HG02678 (cell line): ENCODE measurements around the gene PLEKHF1.

Experiments
- ATAC-seq: cut with Tn5 transposase; IDR thresholded peaks from one replicate; pipeline ENCODE4 v1.9.1; 2021; ENCODE audit warnings: mild to moderate bottlenecking, moderate library complexity; ENCODE audit not compliant: unreplicated experiment

PLEKHF1 gene

DNA sequence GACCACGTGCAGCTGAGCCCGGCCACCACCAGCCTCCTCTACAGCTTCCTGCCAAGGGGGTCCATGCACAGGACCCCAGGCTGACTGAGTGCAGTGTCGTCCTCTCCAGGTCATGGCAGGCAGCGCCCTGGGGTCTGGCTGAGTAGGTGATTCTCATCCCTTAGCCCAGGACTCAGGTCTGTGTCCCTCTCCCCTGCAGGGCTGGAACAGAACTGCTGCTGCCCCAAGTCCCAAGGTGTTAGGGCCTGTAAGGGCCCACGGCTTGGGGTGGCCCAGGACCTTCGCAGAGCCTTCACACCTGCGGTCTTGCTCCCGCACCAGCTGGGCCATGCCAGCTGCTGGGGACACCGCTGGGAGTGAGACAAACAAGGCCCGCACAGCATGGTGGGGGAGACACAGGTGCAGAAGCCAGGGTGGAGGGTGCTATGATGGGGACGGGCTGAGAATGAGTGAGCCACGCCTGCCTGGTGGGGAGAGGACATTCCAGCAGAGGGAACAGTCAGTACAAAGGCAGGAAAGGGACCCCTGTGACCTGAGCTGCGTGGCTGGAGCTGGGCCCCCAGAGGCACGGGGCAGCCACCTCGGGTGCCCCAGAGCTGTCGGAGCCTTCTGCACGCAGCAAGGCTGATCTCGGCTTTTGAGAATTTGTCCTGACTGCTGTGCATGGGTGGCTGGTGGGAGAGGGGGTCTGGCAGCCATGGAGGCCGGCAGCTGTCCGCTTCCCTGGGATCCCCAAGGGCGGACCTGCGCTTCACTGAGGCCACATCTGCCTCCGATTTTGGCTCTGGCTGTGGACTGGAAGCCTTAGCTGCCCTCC is 11.9 kb downstream of the PLEKHF1 start:
- ATAC-seq = no peak

DNA sequence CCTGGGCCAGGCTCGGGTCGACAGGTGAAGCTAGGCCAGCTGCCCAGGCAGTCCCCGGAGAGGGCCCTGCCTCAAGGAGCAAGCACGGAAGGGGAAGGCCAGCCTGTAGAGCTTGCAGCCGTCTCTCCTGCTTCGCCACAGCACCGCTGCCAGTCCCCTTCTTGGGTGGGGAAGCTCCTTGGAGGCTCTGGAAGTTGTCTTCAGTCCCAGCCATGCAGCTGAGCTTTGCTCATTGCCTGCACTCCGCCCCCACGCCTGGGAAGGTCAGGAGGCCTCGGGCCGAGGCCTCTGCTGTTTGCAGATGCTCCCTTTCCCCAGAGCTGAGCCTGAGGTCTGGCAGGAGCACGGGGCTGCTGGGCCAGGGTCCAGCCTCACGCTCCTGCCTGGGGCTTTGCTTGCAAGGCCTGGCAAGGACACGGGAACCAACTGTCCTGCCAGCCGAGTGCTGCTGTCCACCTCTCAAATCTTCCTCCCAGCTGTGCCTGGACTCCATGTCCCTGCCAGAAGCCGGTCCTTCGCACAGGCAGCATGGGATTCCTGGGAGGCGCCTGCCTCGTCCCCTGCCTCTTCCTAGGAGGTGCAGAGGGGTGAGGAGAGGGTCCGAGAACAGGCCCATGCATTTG is 13.3 kb downstream of the PLEKHF1 start:
- ATAC-seq = no peak

DNA sequence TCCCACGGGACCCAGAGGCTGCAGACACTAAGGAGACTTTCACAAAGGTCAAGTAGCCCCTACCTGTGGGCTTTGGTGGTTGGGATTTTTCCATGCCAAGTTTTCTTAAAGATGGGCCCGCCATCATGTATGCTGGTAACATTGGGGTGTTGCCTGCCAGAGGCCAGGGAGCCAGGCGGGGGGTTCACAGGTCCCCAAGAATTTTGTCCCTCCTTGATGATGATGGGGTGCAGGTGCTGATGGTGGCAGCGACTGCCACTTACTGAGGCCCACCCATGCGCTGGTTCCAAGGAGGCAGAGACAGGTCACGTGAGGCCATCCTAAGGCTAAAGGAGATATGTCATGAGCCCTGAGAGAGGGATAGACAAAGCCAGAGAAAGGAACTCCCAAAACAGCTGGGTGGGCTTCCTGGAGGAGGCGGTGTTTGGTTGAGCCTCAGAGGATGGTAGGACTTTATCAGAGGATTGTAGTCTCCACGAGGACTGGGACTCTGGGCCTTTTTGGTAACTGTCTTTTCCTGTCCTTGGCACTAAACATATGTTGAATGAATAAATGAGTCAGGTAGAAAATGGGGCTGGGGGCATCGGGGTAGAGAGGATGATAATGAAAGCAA is 14.4 kb downstream of the PLEKHF1 start:
- no peak for ATAC-seq

DNA sequence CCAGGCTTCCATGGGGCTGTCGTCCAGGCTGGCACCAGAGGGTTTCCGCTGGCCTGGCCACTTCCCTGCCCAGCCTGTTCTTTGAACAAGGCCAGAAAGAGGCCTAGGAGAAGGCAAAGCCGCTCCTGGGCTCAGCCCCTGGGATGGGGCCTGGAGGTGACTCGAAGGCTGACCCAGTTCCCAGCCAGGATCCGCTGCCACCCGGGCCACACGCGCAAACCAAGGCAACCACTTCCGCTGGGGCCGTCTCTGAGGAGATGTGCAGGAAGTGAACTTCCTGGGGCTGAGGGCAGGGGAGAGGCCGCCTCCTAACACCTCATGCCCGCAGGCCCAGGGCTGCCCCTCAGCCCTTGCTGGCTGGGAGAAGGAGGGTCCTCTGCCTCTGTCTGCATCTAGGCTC is 15.2 kb downstream of the PLEKHF1 start:
- peak; percentile 80 for ATAC-seq

DNA sequence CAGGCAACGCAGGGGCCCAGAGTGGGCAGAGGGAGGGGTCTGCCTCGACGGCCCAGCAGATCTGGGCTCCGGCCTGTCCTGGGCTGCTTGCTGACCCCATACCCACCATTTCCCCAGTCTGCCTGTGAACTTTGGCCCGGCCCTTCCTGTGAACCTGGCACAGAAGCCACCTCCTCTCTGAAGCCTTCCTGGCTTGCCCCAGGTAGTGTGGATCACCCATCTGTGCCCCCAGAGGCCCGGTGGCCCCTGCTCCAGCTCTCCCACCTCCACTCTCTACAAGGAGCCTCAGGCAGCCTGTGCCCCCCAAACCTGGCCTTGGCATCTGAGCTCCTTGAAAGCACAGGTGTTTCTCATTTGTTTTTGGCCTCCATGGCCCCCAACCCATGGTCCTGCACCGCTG is 15.7 kb downstream of the PLEKHF1 start:
- ATAC-seq = no peak

DNA sequence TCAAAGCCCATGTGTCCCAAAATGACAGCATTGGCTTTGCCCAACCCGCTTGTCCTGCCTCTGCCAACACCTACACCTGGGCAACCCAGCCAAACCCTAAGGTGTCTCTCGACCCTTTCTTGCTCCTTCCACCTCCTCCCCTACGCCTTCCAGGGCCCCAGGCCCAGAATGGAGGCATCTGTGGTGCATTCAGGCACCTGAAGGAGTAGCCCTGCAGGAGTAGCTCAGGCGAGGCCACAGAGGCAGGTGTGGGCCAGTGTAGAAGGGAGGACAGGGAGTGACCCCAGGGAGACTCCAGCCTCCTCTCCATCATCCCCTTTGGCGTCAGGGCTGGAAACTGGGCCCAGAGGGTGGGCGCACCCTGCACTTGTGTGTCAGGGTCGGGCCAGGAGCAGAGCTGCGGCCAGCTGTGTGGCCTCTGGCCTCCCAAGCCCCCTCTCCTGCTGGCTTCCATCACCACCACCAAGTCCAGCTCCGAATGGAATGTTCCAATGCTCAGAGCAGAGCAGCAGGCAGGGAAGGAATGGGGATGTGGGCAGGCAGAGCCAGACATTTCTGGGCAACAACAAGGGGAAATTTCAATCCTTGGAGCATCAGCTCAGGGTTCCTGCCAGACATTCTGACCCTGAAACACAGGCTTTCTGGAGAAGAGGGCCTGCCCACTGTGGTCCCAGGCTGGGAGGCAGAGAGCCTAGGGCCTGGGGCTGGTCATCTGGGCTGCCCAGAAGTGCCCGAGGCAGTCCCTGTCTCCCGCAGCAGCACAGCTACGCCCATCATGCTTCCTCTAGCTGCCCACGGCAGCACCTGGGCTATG is 16.4 kb downstream of the PLEKHF1 start:
- no peak for ATAC-seq

DNA sequence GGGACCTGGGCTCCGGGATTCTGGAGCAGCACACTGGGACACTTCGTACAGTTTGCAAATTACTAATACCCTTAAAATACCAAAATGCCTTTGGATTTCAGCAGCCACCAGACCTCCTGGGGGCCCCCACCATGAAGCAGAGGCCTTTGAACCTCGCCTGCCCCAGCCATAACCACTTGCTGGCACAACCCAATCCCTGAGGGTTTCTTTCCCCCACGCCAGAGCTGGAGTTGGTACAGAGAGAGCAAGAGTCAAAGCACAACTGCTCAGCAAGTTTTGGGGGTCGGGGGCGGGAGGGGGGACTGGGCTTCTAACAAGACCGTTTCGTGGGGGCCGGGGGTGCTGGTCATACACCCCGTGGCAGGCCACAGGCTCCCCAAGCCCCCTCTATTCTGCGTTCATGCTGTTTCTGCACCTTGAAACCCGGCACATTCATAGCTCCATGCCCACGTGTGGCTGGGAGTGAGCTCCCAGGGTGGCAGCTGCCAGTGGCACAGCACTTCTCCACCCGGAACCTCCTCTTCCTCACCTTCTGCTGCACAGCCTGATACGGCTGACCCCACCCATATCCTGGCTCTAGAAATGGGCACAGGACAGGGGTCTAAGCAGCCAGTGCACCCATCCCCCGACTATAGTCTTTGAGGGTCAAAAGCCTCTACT is 17.1 kb downstream of the PLEKHF1 start:
- ATAC-seq = no peak

DNA sequence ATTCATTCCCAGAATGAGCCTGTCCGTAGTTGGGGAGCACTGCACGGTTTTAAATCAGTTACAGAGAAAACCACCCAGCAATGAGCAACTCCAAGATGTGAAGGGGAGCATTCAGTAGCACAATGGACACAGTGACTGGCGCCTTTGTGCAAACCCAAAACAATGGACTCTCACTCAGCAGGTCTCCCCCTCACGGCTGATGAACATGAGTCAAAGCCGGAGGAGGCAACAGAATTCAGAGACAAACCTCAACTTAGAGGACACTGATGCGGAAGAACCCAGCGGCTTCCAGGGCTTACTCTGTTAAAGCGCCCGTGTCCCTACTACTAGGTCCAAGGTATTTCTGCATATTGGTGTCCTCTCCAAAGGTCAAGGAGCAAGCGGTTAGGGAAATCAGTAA is 17.7 kb downstream of the PLEKHF1 start:
- ATAC-seq = no peak

DNA sequence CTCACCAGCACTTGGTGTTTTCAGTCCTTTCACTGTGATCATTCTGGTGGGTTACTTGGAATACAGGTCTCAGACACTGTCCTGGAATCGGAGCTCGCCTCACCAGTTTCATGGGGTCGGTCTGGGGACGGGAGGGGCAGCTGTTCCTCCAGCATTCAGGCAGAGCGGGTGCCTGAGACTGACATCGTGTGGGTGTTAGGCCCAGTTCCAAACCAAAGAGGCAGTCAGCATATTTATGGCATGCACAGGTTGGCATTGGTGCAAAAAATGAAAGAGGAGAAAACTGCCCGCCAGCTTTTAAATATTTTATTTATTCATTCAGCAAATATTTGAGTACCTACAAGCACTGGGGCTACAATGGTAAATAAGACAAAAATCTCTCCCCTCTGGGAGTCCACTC is 20.1 kb downstream of the PLEKHF1 start:
- ATAC-seq = no peak

DNA sequence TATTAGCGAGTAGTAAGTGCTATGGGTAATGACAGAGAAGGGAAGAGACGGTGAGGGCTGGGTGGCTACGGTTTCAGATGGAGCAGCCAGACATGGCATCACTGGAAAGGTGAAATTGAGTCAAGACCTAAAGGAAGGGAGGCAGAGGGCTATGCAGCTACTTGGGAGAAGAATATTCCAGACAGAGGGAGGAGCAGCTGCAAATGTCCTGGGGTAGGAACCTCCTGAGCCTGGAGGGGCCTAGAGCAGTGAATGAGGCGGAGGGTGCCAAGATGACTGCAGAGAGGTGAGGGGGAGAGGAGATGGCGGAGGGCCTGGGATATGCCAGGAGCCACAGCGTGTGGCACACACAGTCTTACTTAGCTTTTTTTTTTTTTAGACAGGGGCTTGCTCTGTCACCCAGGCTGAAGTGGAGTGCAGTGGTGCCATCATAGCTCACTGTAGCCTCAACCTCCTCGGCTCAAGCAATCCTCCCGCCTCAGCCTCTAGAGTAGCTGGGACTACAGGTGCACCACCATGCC is 21.1 kb downstream of the PLEKHF1 start:
- no peak for ATAC-seq

DNA sequence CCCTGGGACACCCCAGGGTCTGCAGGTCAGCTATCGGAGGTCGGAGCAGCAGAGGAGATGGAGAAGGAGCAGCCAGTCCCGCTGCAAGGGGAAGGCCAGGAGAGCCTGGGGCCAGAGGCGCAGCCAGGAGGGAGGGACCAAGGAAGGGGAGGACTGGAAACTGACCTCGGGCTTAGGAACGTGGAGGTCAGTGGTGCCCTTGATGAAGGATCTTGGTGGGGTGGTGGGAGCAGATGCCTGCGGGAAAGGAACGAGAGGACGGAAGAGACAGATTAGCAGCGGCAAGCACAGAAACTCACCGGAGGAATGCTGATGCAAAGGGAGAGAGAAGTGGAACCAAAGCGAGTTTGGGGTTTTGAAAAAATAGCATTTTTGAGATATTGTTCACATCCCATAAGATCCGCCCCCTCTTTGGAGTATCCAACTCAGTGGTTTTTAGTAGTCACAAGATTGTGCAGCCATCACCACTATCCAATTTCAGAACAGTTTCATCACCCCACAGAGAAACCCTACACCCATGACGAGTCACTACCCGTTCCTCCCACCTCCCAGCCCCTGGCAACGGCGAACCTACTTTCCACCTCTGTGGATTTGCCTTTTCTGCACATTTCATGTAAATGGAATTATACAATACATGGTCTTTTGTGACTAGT is 22.1 kb downstream of the PLEKHF1 start:
- no peak for ATAC-seq

DNA sequence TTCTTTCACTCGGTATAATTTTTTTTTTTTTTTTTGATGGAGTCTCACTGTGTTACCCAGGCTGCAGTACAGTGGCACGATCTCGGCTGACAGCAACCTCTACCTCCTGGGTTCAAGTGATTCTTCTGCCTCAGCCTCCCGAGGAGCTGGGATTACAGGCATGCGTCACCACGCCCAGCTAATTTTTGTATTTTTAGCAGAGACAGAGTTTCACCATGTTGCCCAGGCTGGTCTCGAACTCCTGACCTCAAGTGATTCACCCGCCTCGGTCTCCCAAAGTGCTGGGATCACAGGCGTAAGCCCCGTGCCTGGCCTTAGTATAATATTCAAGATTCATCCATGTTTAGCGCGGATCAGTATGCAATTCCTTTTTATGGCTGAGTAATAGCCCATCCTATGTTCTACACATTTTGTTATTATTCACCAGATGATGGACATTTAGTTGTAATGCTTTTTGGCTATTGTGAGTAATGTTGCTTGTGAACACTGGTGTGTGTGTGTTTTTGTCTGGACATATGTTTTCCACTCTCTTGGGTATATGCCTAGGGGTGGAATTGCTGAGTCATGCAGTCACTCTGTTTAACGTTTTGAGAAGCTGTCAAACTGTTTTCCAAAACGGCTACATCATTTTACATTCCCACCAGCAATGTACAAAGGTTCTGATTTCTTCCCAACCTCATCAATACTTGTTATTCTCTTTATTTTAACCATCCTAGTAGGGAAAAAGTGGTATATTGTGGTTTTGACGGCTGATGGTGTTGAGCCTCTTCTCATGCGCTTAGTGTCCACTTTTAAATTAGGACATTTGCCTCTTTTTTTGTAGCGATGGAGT is 22.9 kb downstream of the PLEKHF1 start:
- ATAC-seq = no peak

DNA sequence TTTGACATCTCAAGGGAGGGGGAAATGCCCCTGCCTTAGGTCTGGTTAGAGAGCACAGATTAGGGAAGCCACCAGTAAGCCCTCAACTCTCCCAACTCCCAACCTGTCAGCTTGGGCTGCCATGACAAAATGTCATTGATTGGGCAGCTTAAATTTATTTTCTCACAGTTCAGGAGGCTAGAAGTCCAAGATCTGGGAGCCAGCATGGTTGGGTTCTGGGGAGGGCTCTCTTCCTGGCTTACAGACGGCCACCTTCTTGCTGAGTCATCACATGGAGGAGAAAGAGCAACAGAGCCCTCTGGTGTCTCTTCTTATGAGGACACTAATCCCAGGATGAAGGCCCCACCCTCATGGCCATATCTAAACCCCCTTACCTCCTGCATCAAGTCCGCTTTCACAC is 25.6 kb downstream of the PLEKHF1 start:
- no peak for ATAC-seq

DNA sequence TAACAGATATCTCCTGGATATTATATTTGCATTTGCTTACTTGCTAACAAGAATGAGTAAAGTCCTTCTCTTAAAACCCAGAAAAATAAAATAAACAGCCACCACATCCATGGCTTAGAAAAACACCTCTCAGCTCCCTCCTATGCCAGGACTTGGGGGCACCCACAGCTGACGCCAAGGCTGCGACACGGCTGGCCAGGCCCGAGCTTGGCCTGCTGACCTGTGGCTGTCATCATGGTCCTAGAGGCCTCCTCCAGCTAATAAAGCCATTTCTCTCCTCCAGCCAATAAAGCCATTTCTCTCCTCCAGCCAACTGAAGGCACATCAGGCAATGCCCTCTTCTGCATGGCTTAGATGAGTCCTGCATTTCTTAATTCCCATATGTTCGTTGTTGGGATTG is 28.9 kb downstream of the PLEKHF1 start:
- ATAC-seq = no peak

DNA sequence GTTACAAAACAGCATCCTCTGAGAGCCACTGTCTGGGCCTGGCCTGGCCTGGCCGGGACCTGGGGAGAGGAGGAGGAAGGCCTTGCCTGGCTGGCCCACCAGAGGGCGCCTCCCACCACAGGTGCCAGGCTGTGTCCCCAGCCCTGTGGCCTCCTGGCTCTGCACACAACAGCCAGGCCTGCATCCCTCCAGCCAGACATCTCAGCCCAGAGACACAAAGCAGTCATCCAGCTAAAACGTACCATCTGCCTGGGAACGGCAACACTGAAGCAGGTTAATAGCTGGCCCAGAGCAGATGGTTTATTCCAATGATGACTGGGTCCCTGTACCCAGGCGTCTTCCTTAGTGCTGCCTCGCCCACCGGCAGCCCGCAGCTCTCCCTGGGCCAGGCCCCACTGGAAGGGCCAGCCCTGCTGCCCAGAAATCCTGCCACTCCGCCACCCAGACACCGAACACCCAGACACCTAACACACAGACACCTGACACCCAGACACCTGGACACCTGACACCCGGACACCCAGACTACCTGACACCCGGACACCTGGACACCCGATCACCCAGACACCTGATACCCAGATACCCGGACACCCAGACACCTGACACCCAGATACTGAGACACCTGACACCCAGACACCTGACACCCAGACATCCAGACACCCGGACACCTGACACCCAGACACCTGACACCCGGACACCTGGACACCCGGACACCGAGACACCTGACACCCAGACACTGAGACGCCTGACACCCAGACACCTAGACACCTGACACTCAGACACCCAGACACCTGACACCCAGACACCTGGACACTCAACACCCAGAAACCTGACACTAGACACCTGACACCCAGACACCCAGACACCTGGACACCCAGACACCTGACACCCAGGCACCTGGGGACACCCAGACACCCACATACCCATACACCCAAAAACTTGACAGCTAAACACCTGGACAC is 29.7 kb downstream of the PLEKHF1 start:
- peak; percentile 94 for ATAC-seq

DNA sequence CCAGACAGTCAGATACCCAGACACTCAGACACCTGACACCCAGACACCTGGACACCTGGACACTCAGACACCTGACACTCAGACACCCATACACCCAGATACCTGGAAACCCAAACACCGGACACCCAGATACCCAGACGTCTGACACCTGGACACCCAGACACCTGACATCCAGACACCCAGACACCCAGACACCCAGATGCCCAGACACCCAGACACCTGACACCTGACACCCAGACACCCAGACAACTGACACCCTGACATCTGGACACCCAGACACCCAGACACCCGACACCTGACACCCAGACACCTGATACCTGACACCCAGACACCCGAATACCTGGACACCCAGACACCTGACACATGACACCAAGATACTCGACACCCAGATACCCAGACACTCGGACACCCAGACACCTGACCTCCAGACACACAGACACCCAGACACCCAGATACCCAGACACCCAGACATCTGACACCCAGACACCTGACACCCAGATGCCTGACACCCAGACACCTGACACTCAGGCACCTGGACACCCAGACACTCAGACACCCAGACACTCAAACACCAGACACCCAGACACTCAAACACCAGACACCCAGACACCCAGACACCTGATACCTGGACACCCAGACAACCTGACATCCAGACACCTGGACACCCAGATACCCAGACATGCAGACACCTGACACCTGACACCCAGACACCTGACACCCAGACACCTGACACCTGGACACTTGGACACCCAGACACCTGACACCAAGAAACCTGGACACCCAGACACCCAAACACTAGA is 30.7 kb downstream of the PLEKHF1 start:
- no peak for ATAC-seq

DNA sequence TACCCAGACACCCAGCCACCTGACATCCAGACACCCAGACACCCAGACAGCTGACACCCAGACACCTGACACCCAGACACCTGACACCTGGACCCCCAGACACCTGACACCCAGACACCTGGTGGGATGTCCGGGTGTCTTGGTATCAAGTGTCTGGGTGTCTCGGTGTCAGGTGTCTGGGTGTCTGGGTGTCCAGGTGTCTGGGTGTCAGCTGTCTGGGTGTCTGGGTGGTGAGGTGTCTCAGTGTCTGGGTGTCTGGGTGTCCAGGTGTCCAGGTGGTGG is 31.2 kb downstream of the PLEKHF1 start:
- no peak for ATAC-seq
